HG03060 (cell line): ENCODE results near the gene PRR23B.
"Not testable (repeated sequence)": the region's sequence is repeated elsewhere in the genome, so short reads cannot be mapped to it uniquely, and the experiment has no call there.

Source experiments
- ATAC-seq: cut with Tn5 transposase; IDR thresholded peaks from one replicate; pipeline ENCODE4 v1.9.1; 2021; ENCODE audit warnings: low read depth, moderate number of reproducible peaks; ENCODE audit not compliant: unreplicated experiment

Gene PRR23B

DNA sequence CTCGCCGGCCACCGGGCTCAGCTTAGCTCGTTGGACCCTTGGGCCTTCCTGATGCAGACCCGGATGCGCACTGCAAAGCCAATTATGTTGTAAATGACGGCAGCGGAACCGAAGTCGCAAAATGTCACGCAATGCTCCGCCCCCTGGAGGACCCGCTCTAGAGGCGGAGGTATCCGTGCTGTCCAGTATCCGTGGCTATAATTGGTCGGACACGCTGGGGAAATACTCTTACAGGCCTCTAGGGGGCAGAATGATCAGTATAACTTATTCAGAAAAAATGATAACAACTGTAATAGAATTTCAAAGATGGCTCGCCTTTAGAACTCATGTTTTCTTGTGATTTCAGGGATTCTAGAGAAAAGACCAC, at the start of gene PRR23B:
Gene PRR23B, minus strand, starts transcription at position 59 of the 367 bp plus-strand sequence. CDS start 265 bp downstream, outside the sequence.
- ATAC-seq, result no peak

- ATAC-seq, result no peak
Measured at GRCh38 chr3:139062918-139063317, 42.2 kb upstream of the PRR23B start.

DNA sequence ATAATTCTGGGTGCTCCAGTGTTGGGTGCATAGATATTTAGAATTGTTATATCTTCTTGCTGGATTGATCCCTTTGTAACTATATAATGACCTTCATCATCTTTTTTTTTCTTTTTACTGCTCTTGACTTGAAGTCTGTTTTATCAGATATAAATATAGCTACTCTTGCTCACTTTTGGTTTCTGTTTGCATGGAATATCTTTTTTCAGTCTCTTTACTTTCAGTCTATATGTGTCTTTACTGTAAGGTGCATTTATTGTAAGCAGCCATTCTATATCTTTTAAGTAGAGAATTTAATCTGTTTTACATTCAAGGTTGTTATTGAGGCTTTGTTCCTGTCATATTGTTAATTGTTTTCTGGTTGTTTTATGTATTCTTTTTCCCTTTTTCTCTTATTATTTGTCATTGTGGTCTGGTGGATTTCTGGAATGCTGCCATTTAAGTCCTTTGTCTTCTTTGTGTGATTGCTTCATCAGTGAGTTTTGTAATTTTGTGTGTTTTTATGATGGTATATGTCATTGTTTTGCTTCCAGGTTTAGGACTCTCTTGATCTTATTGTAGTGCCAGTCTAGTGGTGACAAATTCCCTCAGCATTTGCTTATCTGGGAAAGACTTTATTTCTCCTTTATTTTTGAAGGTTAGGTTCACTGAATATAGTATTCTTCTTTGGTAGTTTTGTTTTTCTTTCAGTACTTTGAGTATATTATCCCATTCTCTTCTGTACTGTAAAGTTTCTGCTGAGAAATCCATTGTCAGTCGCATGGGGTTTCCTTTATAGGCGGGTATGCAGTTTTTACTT, 32.3 kb upstream of the PRR23B start:
- ATAC-seq, result no peak

DNA sequence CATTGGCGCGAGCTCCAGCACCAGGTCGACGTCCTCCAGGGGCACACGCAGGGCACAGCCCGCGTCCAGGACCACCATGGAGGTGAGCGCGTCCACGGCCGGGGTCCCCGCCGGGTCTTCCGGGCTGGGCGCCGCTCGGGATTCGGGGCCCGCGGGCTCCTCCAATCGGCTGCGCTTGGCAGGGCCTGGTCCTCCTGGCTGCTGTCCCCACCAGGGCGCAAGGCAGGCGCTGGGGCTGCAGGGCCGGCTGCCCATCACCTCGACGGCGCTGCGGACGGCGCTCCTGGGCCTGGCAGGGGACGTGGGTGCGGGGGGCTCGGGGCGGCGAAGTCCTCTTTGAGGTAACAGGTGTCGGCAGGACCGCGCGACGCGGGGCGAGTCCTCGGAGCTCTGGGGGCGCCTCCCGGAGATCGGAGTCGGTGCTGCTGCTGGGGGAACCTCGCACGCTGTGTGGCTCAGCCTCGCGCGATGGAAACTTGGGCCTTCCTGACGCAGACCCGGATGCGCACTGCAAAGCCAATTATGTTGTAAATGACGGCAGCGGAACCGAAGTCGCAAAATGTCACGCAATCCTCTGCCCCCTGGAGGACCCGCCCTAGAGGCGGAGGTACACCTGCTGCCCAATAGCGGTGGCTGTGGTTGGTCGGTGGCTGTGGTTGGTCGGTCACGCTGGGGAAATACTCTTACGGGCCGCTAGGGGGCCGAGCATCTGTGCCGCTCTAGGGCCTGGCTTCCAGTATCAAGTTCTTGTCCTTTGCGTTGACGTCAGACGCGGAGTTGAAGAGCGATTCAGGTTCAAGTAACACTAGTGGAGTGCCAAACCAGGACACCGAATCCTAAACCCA, 23.9 kb upstream of the PRR23B start, which contains the start of gene PRR23C:
Gene PRR23C, minus strand, starts transcription at position 527 of the 845 bp plus-strand sequence. Its CDS starts 272 bp downstream, at position 255.
- no peak for ATAC-seq

- no peak for ATAC-seq
Measured at GRCh38 chr3:139043554-139044365, 23.0 kb upstream of the PRR23B start.

DNA sequence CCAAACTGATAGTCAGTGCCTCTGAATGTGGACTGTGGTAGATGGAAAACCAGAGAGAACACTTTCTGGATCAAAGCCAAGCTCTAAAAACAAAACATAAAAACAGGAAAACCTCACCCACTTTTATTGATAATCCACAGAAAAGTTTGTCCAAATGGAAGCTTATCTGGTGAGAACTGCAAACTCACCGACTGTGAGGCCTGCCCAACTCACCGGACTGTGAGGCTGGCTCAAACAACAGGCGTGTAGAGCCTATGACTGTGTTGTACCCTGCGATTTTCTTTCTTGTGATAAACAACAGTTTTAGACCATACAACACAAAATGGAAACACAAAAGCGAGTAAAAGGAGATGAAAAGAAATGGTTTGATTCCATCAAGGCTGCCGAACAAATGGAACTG, 16.8 kb upstream of the PRR23B start:
- ATAC-seq, result no peak

GRCh38 chr3:139032326-139033002, 11.7 kb upstream of the PRR23B start:
- no peak for ATAC-seq

- ATAC-seq, result not testable (repeated sequence)
Measured at GRCh38 chr3:139030576-139030975, 9.8 kb upstream of the PRR23B start.

GRCh38 chr3:139024968-139025367, 4.2 kb upstream of the PRR23B start:
- ATAC-seq, result no peak

GRCh38 chr3:139020036-139020867, 474 bp downstream of the PRR23B start:
- no peak for ATAC-seq

- ATAC-seq, result no peak
Measured at GRCh38 chr3:139016430-139017048, 4.2 kb downstream of the PRR23B start.

DNA sequence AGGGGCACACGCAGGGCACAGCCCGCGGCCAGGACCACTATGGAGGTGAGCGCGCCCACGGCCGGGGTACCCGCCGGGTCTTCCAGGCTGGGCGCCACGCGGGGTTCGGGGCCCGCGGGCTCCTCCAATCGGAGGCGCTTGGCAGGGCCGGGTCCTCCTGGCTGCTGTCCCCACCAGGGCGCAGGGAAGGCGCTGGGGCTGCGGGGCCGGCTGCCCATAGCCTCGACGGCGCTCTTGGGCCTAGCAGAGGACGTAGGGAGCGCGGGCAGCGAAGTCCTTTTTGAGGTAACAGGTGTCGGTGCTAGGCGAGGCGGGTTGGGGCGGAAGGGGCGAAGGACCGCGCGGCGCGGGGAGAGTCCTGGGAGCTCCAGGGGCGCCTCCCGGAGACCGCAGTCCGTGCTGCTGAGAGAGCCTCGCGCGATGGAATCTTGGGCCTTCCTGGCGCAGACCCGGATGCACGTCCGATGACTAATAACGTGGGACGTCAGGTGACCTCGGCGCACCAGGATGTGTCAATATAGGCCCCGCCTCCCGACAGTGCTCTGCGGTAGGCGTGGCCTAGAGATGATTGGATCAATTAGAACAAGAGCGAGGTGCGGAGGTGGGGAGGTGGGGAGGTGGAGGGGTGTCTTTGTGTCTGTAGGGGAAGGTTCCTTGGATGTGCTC, 14.5 kb downstream of the PRR23B start, which contains the start of gene PRR23A:
Gene PRR23A, minus strand, starts transcription at position 218 of the 666 bp plus-strand sequence. Its CDS starts 0 bp downstream, at position 218.
- no peak for ATAC-seq

GRCh38 chr3:139005356-139005993, 15.3 kb downstream of the PRR23B start:
- no peak for ATAC-seq

- no peak for ATAC-seq
Measured at GRCh38 chr3:138995706-138996105, 25.0 kb downstream of the PRR23B start.

DNA sequence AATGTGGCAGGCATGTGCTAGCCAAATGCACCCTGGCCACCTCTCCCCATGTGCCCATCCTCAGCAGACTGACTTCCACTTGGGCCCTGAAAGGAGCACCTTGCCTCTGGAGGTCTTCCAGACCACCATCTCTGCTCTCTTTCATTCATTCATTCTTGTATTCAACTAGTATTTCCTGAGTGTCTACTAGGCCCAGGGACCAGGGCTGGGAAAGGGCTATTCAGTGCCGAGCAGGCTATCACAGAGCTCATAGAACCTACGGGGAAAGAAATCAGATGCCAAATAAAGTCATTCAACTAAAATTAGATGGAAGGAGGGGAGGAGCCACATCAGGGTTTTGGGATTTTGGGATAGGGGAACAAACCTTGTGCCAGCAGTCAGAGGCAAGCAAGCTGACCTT, 33.5 kb downstream of the PRR23B start:
- no peak for ATAC-seq

DNA sequence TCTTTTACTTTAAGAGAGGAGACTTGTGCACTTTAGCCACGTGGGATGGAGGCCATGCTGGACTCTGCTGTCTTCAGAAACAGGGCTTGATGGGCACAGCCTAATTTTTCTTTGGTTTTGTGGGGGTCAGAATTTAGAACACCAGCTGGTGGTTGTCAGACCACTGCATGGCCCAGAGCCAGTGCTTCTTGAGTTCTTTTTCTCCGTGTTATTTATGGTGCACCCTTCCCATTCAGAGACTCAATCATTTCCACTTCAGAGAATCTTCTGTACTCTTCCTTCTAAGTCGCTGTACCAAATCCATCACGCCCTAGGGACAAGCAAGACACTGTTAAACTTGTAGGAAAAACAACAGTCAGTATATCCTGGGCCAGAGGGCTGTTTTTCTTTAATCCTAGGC, 34.8 kb downstream of the PRR23B start:
- ATAC-seq, result no peak

- ATAC-seq, result no peak
Measured at GRCh38 chr3:138984816-138985215, 35.9 kb downstream of the PRR23B start.

DNA sequence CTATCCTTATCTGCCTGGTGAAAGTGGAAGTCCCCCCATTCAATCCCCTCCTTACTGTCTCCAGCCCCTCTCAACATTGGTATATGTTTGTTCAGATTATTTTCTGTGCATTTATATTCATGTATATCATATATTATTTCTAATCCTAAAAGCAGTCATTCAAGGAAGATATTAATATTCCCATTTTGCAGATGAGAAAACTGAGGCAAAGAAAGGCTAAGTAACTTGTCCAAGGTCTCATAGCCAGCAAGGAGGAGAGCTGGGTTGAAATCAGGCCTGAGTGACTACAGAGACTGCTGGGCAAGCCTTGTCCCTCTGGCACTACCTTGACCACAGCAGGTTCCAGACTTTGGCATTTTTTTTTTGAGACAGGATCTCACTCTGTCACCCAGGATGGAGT, 44.7 kb downstream of the PRR23B start:
- ATAC-seq, result no peak
